ENCODE results near the gene MZT2B. TPM values are rescaled to one million over a fixed set of nuclear protein-coding genes. Genes with fewer than 3 reads are reported as not detected.
"Not testable (repeated sequence)": the region's sequence is repeated elsewhere in the genome, so short reads cannot be mapped to it uniquely, and the experiment has no call there.

MZT2B gene
- total RNA-seq, 1 donor from 2014 or later, result 186 TPM

DNA sequence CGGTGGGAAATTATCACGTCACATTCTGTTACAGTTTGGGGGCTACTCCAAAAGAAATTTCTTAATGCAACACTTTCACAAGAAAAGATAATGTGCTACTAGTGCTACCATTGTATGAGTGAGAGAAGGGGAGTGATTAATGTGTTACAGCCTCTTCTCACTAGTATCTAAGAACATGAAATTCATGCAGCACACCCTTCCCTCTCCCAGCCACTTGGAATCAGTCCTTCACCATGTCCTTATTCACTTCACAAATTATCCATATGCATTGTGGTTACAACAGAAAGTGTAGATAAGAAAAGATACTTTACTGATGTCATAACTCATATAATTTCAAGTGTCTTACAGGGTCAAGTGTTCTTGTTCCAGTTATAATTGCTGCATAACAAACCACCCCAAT, 37.1 kb downstream of the MZT2B start:
- not testable (repeated sequence) for DNase-seq (ENCODE audit: low read depth in 2 of 2)

DNA sequence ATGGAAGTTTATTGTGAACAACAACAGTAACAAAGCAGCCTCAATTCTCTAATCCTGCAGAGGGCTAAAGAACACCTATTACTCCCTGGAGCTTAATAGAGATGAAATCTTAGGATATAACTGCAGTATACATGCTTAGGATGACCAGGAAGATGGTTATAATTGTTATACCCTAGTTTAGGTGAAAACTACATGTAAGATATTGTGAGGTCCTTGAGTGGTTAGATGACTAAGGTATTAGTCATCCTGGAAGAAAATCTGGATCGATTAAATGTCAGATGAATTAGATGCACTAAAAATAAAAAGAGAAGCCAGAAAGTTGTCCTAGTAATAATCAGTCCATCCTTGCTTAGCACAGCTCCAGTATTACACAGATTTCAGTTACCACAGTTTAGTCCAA, 38.4 kb downstream of the MZT2B start:
- DNase-seq (ENCODE audit: low read depth in 2 of 2), result not testable (repeated sequence)

DNA sequence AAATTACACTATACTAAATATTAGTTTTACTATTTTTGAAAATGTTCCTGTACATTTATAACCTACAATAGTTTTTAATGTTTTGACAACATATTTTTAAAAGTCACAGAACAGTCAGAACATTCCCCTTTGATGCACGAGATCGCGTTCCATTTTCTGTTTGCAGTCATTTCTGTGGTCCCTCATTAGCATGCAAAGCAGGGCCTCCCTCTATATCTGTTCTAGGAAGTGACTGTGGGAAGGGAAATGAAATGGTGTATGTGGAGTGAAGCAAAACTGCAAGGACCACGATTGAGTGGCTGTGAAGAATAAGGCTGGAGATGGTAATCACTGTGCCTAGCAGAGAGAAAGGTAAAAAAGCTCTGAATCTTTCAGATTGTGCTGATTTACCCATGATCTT, 40.5 kb downstream of the MZT2B start:
- DNase-seq (ENCODE audit: low read depth in 2 of 2), result not testable (repeated sequence)

DNA sequence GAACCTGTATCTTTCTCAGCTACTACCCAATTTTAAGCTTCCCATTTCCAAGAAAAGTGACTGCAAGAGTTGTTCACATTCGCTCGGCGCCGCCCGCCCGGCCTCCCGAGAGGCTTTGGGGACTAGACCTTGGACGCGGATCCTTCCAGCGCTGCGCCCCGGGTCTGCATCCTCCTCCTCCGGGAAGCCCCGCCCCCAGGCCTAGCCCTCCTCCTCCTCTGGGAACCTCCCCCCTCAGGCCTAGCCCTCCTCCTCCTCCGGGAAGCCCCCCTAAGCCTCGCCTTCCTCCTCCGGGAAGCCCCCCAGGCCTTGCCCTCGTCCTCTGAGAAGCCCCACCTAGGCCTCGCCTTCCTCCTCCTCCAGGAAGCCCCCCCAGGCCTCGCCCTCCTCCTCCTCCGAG, 45.9 kb downstream of the MZT2B start:
- DNase-seq (ENCODE audit: low read depth in 2 of 2), result not testable (repeated sequence)

DNA sequence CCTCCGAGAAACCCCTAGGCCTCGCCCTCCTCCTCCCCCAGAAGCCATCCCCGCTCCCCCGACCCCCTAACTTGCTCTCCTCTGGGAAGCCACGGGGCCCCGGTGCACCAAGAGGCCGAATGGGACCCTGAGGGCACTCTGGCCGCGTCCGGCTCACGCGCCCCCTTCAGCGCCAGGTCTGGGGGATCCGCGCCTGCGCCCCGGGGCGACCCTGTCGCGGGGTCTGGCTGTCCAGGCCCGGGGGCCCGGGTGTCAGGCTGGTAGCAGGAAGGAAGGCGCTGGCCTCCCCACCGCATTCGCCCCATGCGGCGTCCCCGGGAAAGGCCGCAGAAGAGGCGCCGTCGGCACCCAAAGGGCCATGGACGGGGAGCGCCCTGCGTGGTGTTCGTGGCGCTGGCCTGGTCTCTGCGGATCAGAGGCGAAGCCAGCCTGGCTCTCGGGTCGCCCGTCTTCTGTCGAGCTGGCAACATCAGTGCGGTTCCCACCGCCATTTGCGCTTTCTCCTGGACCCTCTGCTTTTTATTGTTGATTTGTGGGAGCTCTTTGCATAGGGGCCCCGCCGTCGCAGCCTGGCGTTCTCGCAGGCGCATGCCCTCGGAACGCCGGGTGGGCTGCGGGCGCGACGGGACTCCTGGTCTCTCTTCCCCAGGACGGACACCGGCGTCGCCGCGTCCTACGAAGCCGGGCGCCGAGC, 46.6 kb downstream of the MZT2B start:
- not testable (repeated sequence) for DNase-seq (ENCODE audit: low read depth in 2 of 2)

- peak; percentile 3 to 11 for DNase-seq (ENCODE audit: low read depth in 2 of 2)
Observed at GRCh38 chr2:130229161-130229510, 47.1 kb downstream of the MZT2B start.

DNA sequence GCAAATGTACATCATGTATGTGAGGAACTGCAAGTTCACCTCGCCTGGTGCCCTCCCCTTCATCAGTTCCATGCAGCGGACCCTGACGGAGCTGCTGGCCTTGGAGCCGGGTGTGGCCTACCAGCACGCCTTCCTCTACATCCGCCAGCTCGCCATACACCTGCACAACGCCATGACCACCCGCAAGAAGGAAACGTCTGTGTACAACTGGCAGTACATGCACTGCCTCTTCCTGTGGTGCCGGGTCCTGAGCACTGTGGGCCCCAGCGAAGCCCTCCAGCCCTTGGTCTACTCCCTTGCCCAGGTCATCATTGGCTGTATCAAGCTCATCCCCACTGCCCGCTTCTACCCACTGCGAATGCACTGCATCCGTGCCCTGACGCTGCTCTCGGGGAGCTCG, 48.3 kb downstream of the MZT2B start:
- not testable (repeated sequence) for DNase-seq (ENCODE audit: low read depth in 2 of 2)

DNA sequence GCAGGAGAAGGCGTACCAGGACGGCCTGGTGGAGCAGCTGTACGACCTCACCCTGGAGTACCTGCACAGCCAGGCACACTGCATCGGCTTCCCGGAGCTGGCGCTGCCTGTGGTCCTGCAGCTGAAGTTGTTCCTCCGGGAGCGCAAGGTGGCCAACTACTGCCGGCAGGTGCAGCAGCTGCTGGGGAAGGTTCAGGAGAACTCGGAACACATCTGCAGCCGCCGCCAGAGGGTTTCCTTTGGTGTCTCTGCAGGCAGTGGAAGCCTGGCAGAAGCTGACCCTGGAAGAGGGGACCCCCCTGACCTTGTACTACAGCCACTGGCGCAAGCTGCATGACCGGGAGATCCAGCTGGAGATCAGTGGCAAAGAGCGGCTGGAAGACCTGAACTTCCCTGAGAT, 48.8 kb downstream of the MZT2B start:
- not testable (repeated sequence) for DNase-seq (ENCODE audit: low read depth in 2 of 2)

- DNase-seq (ENCODE audit: low read depth in 2 of 2), result no peak
Observed at GRCh38 chr2:130231656-130232055, 49.6 kb downstream of the MZT2B start.

DNA sequence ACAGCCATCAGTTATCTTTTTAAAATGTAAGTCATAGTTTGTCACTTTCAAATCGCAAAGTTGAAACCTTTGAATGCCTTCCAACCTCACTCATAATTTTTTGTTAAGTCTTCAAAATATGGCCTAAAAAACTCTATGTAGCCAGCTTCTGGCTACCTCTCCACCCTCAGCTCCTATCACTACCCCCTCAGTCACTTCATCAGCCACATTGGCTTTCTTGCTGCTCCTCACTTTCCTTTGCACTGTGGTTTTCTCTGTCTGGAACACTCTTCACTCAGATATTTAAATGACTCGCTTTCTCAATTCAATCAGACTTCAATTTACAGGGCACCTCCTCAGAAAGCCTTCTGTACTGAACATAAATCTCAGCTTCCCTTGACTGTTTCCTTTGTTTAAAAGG, 51.0 kb downstream of the MZT2B start:
- DNase-seq (ENCODE audit: low read depth in 2 of 2), result not testable (repeated sequence)

DNA sequence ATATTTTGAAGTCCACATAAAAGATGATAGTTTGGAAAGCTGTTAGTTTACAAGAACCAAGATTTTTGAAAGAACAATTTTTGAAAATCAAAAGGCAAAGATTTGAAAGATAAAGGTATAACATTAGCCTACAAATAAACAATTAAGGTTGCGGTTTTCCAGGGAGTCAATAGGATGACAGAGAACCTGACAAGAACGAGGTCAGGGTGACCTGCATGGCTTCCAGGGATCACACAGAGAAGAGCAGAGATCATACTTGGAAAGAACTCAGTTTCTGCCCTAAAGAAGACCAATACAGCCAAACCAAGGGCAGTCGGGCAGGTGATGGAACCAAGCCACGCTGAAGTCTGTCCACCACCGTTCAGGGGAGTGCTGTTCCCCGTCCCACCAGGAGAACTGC, 57.5 kb downstream of the MZT2B start:
- DNase-seq (ENCODE audit: low read depth in 2 of 2), result not testable (repeated sequence)

Other genes with a start within 250 kb of the MZT2B start
- gene RAB6C, start 202.6 kb upstream of the MZT2B start, total RNA-seq, result under 0.01 TPM in 1 of 2 replicates, not detected in the other
- gene POTEF, start 53.0 kb upstream of the MZT2B start, total RNA-seq, result 0.13 and 0.25 TPM in 2 replicates
- 0.51 and 0.64 TPM in 2 replicates for gene CCDC74B, start 37.1 kb upstream of the MZT2B start, total RNA-seq
- 10.4 and 15.7 TPM in 2 replicates for gene SMPD4, start 660 bp upstream of the MZT2B start, total RNA-seq
- not detected in 2 replicates for gene TUBA3E, start 16.2 kb downstream of the MZT2B start, total RNA-seq
- 75.4 and 78.1 TPM in 2 replicates for gene IMP4, start 160.6 kb downstream of the MZT2B start, total RNA-seq
- gene PTPN18, start 173.8 kb downstream of the MZT2B start, total RNA-seq, result 20.0 and 27.4 TPM in 2 replicates